ENCODE results near the gene SH2D5.

DNA sequence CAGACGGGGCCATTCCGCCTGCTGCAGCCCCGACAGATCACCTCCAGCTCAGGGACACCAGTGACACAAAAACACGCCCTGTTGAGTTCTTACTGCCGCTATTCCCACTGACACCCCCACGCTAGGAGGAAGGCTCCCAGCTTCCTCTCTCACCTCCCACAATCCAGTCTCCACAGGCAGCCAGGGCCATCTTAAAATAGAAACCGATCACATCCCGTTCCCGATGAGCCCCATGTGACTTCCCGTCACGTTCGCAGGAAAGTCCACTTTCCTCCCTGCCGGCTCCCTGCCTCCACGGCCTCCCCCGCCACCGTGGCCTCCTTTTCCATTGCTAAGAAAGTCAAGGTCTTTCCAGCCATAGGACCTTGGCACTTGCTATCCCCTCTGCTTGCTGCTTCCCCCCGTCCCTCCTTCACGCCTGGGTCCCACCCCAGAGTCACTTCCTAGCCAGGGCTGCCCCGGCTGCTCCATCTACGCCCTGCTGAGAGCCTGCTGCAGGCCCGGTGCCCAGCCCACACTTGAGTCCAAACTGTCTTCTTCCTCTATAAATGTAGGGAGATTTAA is 47.3 kb downstream of the SH2D5 start:
- TF ChIP-seq, protein P1, sequence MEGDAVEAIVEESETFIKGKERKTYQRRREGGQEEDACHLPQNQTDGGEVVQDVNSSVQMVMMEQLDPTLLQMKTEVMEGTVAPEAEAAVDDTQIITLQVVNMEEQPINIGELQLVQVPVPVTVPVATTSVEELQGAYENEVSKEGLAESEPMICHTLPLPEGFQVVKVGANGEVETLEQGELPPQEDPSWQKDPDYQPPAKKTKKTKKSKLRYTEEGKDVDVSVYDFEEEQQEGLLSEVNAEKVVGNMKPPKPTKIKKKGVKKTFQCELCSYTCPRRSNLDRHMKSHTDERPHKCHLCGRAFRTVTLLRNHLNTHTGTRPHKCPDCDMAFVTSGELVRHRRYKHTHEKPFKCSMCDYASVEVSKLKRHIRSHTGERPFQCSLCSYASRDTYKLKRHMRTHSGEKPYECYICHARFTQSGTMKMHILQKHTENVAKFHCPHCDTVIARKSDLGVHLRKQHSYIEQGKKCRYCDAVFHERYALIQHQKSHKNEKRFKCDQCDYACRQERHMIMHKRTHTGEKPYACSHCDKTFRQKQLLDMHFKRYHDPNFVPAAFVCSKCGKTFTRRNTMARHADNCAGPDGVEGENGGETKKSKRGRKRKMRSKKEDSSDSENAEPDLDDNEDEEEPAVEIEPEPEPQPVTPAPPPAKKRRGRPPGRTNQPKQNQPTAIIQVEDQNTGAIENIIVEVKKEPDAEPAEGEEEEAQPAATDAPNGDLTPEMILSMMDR (IDR thresholded peaks at IDR 0.05), result no peak
- TF ChIP-seq POLR2A (IDR thresholded peaks at IDR 0.05) (no peak), POLR2AphosphoS5 (IDR thresholded peaks at IDR 0.05; ENCODE audit: insufficient read depth in 1 of 2, low read depth in 1 of 2) (peak; percentile 51 to 52)
